OCI-LY3 (cell line): ENCODE data around the gene B9D2.

Source experiments
- H2AFZ ChIP-seq: fragments of 200-600, 300-600 bp; shearing (Covaris generic); 2 replicates; pipeline ENCODE4 v1.6.0; 2014; ENCODE audit warnings: antibody characterized with exemption, low read depth, low read length
- H3K27ac ChIP-seq: fragments of 200-600, 300-600 bp; sonication (generic); 2 replicates; pipeline ENCODE4 v1.5.1; 2014; ENCODE audit warnings: mild to moderate bottlenecking, low read length, moderate library complexity, mixed read lengths
- H3K27me3 ChIP-seq: fragments of 200-600, 300-600 bp; sonication (generic); 2 replicates; pipeline ENCODE4 v1.6.1; 2014; ENCODE audit warnings: low read depth, low read length, mixed read lengths
- H3K36me3 ChIP-seq: fragments of 200-600, 300-600 bp; sonication (generic); replicated peaks from 2 replicates; pipeline ENCODE3; 2014; ENCODE audit warnings: low read depth, low read length, mixed read lengths
- H3K4me1 ChIP-seq: fragments of 300-600, 200-600 bp; sonication (generic); 2 replicates; pipeline ENCODE4 v1.6.1; 2014; ENCODE audit warnings: low read length, mixed read lengths
- H3K4me2 ChIP-seq: fragments of 200-600, 300-600 bp; sonication (generic); 2 replicates; pipeline ENCODE4 v1.6.1; 2014; ENCODE audit warnings: low read length, mixed read lengths
- H3K4me3 ChIP-seq: fragments of 300-600, 200-600 bp; sonication (generic); 2 replicates; pipeline ENCODE4 v1.5.1; 2014; ENCODE audit warnings: antibody characterized with exemption, mild to moderate bottlenecking, low read length, moderate library complexity
- H3K79me2 ChIP-seq: fragments of 300-600, 200-600 bp; shearing (Covaris generic); 2 replicates; pipeline ENCODE4 v1.6.1; 2014; ENCODE audit warnings: mild to moderate bottlenecking, low read length, mixed read lengths
- H3K9ac ChIP-seq: fragments of 300-600, 200-600 bp; shearing (Covaris generic); 2 replicates; pipeline ENCODE4 v1.6.0; 2014; ENCODE audit warnings: mild to moderate bottlenecking, low read length, moderate library complexity
- H3K9me3 ChIP-seq: fragments of 200-600, 300-600 bp; shearing (Covaris generic); 2 replicates; pipeline ENCODE4 v1.6.1; 2014; ENCODE audit warnings: low read length, mixed read lengths; ENCODE audit not compliant: insufficient read depth
- H4K20me1 ChIP-seq: fragments of 200-600, 300-600 bp; sonication (generic); 2 replicates; pipeline ENCODE4 v1.6.1; 2016; ENCODE audit warnings: low read length, mixed read lengths; ENCODE audit not compliant: insufficient read depth
- EZH2phosphoT487 ChIP-seq: fragments of 200-600 bp; shearing (Covaris generic); IDR thresholded peaks from 2 replicates; pipeline ENCODE4 v1.6.1; 2018; ENCODE audit warnings: antibody characterized with exemption, mixed run types, low read depth
- TF ChIP-seq, protein P1 (sequence below): fragments of 200-600, 300-600 bp; sonication (generic); IDR thresholded peaks from 2 replicates; pipeline ENCODE4 v1.5.1; 2014; ENCODE audit warnings: antibody characterized with exemption, low read length, low read depth

B9D2 gene

DNA sequence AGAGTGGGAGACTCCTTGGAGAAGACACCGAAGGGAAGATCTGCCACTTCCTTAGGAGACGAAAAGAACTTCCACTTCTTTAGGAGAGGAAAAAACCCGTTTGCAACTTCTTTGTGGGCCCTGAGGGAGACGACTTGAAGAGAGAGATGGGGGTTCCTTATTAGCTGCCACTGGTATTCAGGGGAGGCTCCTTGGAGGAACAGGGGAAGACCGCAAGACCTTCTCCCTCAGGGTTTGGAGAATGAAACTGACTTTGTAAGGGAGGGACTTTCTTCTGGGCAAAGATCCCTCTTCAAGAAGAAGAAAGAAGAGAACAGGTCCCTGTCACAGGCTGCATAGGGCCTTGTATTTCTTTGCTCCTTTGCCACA is 34.1 kb upstream of the B9D2 start:
- no peak overlapping the region for H3K27ac ChIP-seq
- no peaks in the 10 kb centered on the region for H3K27me3 ChIP-seq
- H3K36me3 ChIP-seq: peaks cover 8% of the 10 kb centered on the region
- no peak for TF ChIP-seq EZH2phosphoT487
- TF ChIP-seq, protein P1, sequence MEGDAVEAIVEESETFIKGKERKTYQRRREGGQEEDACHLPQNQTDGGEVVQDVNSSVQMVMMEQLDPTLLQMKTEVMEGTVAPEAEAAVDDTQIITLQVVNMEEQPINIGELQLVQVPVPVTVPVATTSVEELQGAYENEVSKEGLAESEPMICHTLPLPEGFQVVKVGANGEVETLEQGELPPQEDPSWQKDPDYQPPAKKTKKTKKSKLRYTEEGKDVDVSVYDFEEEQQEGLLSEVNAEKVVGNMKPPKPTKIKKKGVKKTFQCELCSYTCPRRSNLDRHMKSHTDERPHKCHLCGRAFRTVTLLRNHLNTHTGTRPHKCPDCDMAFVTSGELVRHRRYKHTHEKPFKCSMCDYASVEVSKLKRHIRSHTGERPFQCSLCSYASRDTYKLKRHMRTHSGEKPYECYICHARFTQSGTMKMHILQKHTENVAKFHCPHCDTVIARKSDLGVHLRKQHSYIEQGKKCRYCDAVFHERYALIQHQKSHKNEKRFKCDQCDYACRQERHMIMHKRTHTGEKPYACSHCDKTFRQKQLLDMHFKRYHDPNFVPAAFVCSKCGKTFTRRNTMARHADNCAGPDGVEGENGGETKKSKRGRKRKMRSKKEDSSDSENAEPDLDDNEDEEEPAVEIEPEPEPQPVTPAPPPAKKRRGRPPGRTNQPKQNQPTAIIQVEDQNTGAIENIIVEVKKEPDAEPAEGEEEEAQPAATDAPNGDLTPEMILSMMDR: no peak
- peaks cover 26% of the 10 kb centered on the region for H3K4me1 ChIP-seq
- peak overlapping the region; percentile 84 for H3K4me3 ChIP-seq
- no peaks in the 10 kb centered on the region for H4K20me1 ChIP-seq
- H2AFZ ChIP-seq: peak overlapping the region; percentile 82
- H3K79me2 ChIP-seq: peaks cover 56% of the 10 kb centered on the region
- peak overlapping the region; percentile 96 for H3K4me2 ChIP-seq
- peak overlapping the region; percentile 80 for H3K9ac ChIP-seq
- H3K9me3 ChIP-seq: no peaks in the 10 kb centered on the region

GRCh38 chr19:41397086-41398049 is 33.4 kb upstream of the B9D2 start, which contains the start of the genes BCKDHA and EXOSC5:
TSS of gene BCKDHA (plus strand) at chr19:41397818. CDS start at chr19:41397828, 10 bp downstream.
TSS of gene EXOSC5 (minus strand) at chr19:41397359. CDS start at chr19:41397328, 31 bp downstream.
- Histone ChIP-seq H3K9ac (peak within 1 kb of the TSS; percentile 80), H3K4me2 (peak within 1 kb of the TSS; percentile 96), H4K20me1 (no peaks in the 10 kb centered on the region), H3K4me3 (peak within 1 kb of the TSS; percentile 84), H3K27ac (peak within 1 kb of the TSS; percentile 80), H3K9me3 (no peaks in the 10 kb centered on the region), H3K27me3 (no peaks in the 10 kb centered on the region), H3K79me2 (peaks cover 58% of the 10 kb centered on the region), H3K4me1 (peaks cover 26% of the 10 kb centered on the region), H2AFZ (peak within 1 kb of the TSS; percentile 82), H3K36me3 (peaks cover 8% of the 10 kb centered on the region)
- TF ChIP-seq EZH2phosphoT487: no peak
- TF ChIP-seq, protein P1: no peak

GRCh38 chr19:41395355-41395754 is 31.4 kb upstream of the B9D2 start:
- H3K4me1 ChIP-seq: peaks cover 26% of the 10 kb centered on the region
- no peak overlapping the region for H3K27ac ChIP-seq
- peak overlapping the region; percentile 80; the same call in 1 of the 2 replicates for H3K4me2 ChIP-seq
- no peak overlapping the region; the same call in 1 of the 2 replicates for H3K9ac ChIP-seq
- no peaks in the 10 kb centered on the region for H3K27me3 ChIP-seq
- H3K79me2 ChIP-seq: peaks cover 58% of the 10 kb centered on the region
- peak overlapping the region; percentile 84; the same call in 1 of the 2 replicates for H3K4me3 ChIP-seq
- TF ChIP-seq, protein P1: no peak
- H3K9me3 ChIP-seq: no peaks in the 10 kb centered on the region
- no peak overlapping the region for H2AFZ ChIP-seq
- peaks cover 24% of the 10 kb centered on the region for H3K36me3 ChIP-seq
- no peaks in the 10 kb centered on the region for H4K20me1 ChIP-seq

DNA sequence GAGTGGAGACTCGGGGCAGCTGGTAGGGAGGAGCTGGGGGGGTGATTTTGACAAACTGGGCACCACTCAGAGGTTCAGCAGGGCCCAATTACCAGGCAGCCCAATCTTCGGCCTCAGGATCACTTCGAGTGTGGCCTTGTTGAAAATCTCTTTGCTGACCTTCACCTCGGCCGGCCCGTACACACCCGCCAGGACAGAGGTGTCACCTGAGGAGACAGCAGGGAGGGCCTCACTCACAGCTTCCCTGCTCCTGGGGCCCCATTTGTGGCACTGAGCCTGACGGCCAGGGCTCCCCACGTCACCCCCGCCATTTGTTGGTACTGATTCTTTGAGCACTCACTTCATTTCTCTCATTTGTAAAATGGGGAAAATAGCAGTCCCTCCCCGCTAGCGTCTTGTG is 28.8 kb upstream of the B9D2 start:
- no peak for TF ChIP-seq EZH2phosphoT487
- Histone ChIP-seq H3K27me3 (no peaks in the 10 kb centered on the region), H3K79me2 (peaks cover 41% of the 10 kb centered on the region), H3K4me1 (peaks cover 16% of the 10 kb centered on the region), H2AFZ (no peak overlapping the region), H3K27ac (no peak overlapping the region), H3K36me3 (peaks cover 34% of the 10 kb centered on the region), H4K20me1 (no peaks in the 10 kb centered on the region), H3K9ac (no peak overlapping the region), H3K4me2 (no peak overlapping the region), H3K4me3 (no peak overlapping the region), H3K9me3 (no peaks in the 10 kb centered on the region)
